ENCODE data around the gene SPR.

DNA sequence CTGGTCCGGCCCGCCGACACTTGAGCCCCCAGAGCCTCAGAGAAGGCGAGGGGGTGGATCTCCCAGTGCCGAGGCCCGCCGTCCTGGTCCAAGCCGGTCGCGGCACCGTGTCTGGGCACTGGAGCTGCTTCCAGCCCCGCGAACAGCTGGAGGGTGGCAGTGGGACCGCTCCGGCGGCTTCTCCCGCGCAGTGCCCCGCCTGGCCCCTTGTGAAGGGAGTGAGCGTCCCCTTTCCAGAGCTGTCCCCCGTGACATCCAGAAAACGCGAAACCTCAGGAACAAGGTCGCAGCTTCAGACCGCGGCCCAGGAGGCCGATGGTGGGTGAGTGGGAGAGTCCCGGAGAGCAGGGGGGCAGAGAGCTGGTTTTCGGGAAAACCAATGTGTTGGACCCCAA, 29.5 kb downstream of the SPR start:
- TF ChIP-seq, protein P1, sequence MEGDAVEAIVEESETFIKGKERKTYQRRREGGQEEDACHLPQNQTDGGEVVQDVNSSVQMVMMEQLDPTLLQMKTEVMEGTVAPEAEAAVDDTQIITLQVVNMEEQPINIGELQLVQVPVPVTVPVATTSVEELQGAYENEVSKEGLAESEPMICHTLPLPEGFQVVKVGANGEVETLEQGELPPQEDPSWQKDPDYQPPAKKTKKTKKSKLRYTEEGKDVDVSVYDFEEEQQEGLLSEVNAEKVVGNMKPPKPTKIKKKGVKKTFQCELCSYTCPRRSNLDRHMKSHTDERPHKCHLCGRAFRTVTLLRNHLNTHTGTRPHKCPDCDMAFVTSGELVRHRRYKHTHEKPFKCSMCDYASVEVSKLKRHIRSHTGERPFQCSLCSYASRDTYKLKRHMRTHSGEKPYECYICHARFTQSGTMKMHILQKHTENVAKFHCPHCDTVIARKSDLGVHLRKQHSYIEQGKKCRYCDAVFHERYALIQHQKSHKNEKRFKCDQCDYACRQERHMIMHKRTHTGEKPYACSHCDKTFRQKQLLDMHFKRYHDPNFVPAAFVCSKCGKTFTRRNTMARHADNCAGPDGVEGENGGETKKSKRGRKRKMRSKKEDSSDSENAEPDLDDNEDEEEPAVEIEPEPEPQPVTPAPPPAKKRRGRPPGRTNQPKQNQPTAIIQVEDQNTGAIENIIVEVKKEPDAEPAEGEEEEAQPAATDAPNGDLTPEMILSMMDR (conservative IDR thresholded peaks at IDR 0.05; ENCODE audit: low read length) = no peak
- no peak for TF ChIP-seq EZH2phosphoT487 (IDR thresholded peaks at IDR 0.05; ENCODE audit: borderline replicate concordance)

All from Loucy (cell line).